ENCODE data around the gene ITGB1BP1.

The ITGB1BP1 gene

GRCh38 chr2:9360701-9361100 lies 62.6 kb downstream of the ITGB1BP1 start:
- Histone ChIP-seq H3K27ac (ENCODE audit: low read depth, low read length) (no peak overlapping the region), H3K27me3 (ENCODE audit: control insufficient read depth, insufficient read depth, low read length) (no peaks in the 10 kb centered on the region), H3K4me3 (ENCODE audit: low read length) (no peak overlapping the region), H3K9ac (ENCODE audit: low read length) (no peak overlapping the region), H3K4me1 (ENCODE audit: control insufficient read depth, insufficient read depth, low read length) (no peaks in the 10 kb centered on the region), H3K36me3 (ENCODE audit: control insufficient read depth, insufficient read depth, low read length) (peaks cover 10% of the 10 kb centered on the region)

GRCh38 chr2:9360110-9360509 lies 63.2 kb downstream of the ITGB1BP1 start:
- no peak overlapping the region for H3K27ac ChIP-seq (ENCODE audit: low read depth, low read length)
- no peaks in the 10 kb centered on the region for H3K27me3 ChIP-seq (ENCODE audit: control insufficient read depth, insufficient read depth, low read length)
- H3K9ac ChIP-seq (ENCODE audit: low read length) = no peak overlapping the region
- H3K4me3 ChIP-seq (ENCODE audit: low read length) = no peak overlapping the region
- peaks cover 10% of the 10 kb centered on the region for H3K36me3 ChIP-seq (ENCODE audit: control insufficient read depth, insufficient read depth, low read length)
- no peaks in the 10 kb centered on the region for H3K4me1 ChIP-seq (ENCODE audit: control insufficient read depth, insufficient read depth, low read length)

- no peaks in the 10 kb centered on the region for H3K4me1 ChIP-seq (ENCODE audit: control insufficient read depth, insufficient read depth, low read length)
- H3K4me3 ChIP-seq (ENCODE audit: low read length) = no peak overlapping the region
- peaks cover 10% of the 10 kb centered on the region for H3K36me3 ChIP-seq (ENCODE audit: control insufficient read depth, insufficient read depth, low read length)
- H3K27me3 ChIP-seq (ENCODE audit: control insufficient read depth, insufficient read depth, low read length) = no peaks in the 10 kb centered on the region
- no peak overlapping the region for H3K9ac ChIP-seq (ENCODE audit: low read length)
- H3K27ac ChIP-seq (ENCODE audit: low read depth, low read length) = no peak overlapping the region
Observed at GRCh38 chr2:9359463-9359862, 63.9 kb downstream of the ITGB1BP1 start.

- Histone ChIP-seq H3K27ac (ENCODE audit: low read depth, low read length) (no peak overlapping the region), H3K4me3 (ENCODE audit: low read length) (no peak overlapping the region), H3K36me3 (ENCODE audit: control insufficient read depth, insufficient read depth, low read length) (peaks cover 12% of the 10 kb centered on the region), H3K27me3 (ENCODE audit: control insufficient read depth, insufficient read depth, low read length) (no peaks in the 10 kb centered on the region), H3K4me1 (ENCODE audit: control insufficient read depth, insufficient read depth, low read length) (no peaks in the 10 kb centered on the region), H3K9ac (ENCODE audit: low read length) (no peak overlapping the region)
Observed at GRCh38 chr2:9358846-9359245, 64.5 kb downstream of the ITGB1BP1 start.

DNA sequence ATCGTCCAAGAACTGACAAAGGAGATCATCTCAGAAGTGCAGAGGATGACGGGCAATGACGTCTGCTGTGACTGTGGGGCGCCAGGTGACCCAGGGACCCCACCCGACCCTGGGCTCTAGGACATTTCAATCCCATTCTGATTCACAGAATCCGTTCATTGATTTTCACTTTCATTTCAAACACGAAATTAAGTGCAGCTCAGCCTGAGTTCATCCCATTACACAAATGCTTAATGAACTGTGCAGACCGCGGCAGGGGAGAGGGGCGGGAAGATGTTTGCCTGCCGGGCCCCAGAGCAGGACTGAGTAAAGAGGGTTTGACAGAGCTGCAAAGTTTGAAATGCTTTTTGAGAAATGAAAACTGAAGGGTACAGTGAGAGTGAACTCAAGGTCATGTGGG lies 67.1 kb downstream of the ITGB1BP1 start:
- peaks cover 18% of the 10 kb centered on the region for H3K36me3 ChIP-seq (ENCODE audit: control insufficient read depth, insufficient read depth, low read length)
- H3K4me3 ChIP-seq (ENCODE audit: low read length) = no peak overlapping the region
- no peaks in the 10 kb centered on the region for H3K27me3 ChIP-seq (ENCODE audit: control insufficient read depth, insufficient read depth, low read length)
- no peak overlapping the region for H3K27ac ChIP-seq (ENCODE audit: low read depth, low read length)
- no peak overlapping the region for H3K9ac ChIP-seq (ENCODE audit: low read length)
- H3K4me1 ChIP-seq (ENCODE audit: control insufficient read depth, insufficient read depth, low read length) = no peaks in the 10 kb centered on the region

- H3K4me1 ChIP-seq (ENCODE audit: control insufficient read depth, insufficient read depth, low read length) = no peaks in the 10 kb centered on the region
- no peaks in the 10 kb centered on the region for H3K27me3 ChIP-seq (ENCODE audit: control insufficient read depth, insufficient read depth, low read length)
- H3K4me3 ChIP-seq (ENCODE audit: low read length) = no peak overlapping the region
- H3K36me3 ChIP-seq (ENCODE audit: control insufficient read depth, insufficient read depth, low read length) = peaks cover 22% of the 10 kb centered on the region
- H3K27ac ChIP-seq (ENCODE audit: low read depth, low read length) = no peak overlapping the region
- H3K9ac ChIP-seq (ENCODE audit: low read length) = no peak overlapping the region
Observed at GRCh38 chr2:9355716-9356115, 67.6 kb downstream of the ITGB1BP1 start.

GRCh38 chr2:9355270-9355669 lies 68.1 kb downstream of the ITGB1BP1 start:
- Histone ChIP-seq H3K9ac (ENCODE audit: low read length) (no peak overlapping the region), H3K4me3 (ENCODE audit: low read length) (no peak overlapping the region), H3K36me3 (ENCODE audit: control insufficient read depth, insufficient read depth, low read length) (peaks cover 22% of the 10 kb centered on the region)

GRCh38 chr2:9354318-9354717 lies 69.0 kb downstream of the ITGB1BP1 start:
- Histone ChIP-seq H3K36me3 (ENCODE audit: control insufficient read depth, insufficient read depth, low read length) (peaks cover 15% of the 10 kb centered on the region), H3K27ac (ENCODE audit: low read depth, low read length) (no peak overlapping the region), H3K9ac (ENCODE audit: low read length) (no peak overlapping the region), H3K4me3 (ENCODE audit: low read length) (no peak overlapping the region), H3K27me3 (ENCODE audit: control insufficient read depth, insufficient read depth, low read length) (no peaks in the 10 kb centered on the region), H3K4me1 (ENCODE audit: control insufficient read depth, insufficient read depth, low read length) (no peaks in the 10 kb centered on the region)

More at GRCh38 chr2:9355270-9355669, 68.1 kb downstream of the ITGB1BP1 start:
- no peak overlapping the region for H3K27ac ChIP-seq (ENCODE audit: low read depth, low read length)
- H3K4me1 ChIP-seq (ENCODE audit: control insufficient read depth, insufficient read depth, low read length) = no peaks in the 10 kb centered on the region
- no peaks in the 10 kb centered on the region for H3K27me3 ChIP-seq (ENCODE audit: control insufficient read depth, insufficient read depth, low read length)

Measured in rectal smooth muscle tissue (tissue), 1 donor.